SHP77 treated with DMSO at 0.1 percent for 48 hours (cell line): ENCODE data around the gene TMEM156.

Source experiments
- DNase-seq: peaks from one replicate; lab custom pipeline; 2025; lab: John Stamatoyannopoulos, UW

TMEM156 gene, protein sequence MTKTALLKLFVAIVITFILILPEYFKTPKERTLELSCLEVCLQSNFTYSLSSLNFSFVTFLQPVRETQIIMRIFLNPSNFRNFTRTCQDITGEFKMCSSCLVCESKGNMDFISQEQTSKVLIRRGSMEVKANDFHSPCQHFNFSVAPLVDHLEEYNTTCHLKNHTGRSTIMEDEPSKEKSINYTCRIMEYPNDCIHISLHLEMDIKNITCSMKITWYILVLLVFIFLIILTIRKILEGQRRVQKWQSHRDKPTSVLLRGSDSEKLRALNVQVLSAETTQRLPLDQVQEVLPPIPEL

DNA sequence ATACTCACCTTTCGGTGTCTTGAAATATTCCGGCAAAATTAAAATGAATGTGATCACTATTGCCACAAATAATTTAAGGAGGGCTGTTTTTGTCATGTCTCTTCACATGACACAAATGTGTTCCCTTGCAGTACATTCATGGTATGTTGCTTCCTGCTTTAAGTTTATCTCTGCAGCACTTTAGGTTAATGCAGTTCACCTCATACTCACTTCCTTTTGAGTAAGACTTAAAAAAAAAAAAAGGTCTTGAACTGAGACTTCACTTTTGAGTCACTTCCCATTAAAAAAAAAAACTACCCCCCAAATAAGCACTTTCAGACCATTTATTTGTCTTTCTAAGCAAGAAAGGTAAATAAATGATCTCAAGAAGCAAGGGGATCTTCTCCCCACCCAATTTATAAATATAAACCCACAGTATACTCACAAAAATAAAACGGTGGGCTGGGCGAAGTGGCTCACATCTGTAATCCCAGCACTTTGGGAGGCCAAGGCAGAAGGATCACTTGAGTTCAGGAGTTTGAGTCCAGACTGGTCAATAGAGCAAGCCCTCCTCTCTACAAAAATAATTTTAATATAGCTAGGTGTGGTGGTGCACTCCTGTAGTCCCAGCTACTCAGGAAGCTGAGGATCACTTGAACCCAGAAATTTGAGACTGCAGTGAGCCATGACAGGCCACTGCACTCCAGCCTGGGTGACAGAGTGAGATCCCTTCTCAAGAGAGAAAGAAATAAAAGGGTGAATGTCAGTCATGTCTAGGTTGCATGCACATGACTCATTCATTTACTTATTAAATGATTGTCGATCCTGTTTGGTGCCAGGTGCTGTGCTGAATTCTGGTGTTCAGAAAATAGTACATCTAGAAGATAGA is at the start of gene TMEM156:
TMEM156 (minus strand) TSS at position 192 of the 868 bp plus-strand sequence; CDS start at position 96, 96 bp downstream.
- DNase-seq = no peak

DNA sequence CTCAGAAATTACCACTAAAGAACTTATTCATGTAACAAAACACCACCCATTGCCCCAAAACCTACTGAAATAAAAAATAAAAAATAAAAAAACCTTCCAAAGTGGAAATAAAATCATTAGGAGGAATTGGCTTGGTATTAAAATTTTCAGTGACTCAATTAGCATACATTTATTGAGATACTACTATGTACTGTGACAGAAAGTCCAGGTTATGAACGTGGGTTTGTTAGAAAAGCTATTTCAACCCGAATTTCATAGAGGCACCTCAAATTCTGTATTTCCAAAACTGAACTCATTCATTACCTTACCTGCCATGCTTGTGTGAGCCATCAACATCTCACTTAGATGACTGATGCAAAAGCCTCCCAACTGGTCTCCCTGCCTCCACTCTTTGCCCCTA is 46.6 kb upstream of the TMEM156 start:
- DNase-seq = no peak

DNA sequence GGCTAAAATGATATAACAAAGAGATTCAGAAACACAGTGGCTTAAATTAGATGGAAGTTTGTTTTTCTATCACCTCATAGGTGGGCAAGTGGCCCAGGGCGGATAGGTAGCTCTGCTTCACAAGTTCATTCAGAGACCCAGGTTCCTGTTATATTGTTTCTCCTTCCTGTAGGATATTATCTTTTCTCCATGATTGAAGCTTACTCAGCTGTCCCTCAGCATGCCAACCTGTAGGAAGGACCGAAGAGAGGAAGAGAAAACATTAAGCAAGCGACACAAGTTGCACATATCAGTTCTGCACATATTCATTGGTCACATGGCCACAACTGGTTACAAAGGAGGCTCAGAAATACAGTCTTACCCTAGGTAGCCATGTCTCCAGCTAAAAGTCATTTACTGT is 36.7 kb upstream of the TMEM156 start:
- DNase-seq = no peak

DNA sequence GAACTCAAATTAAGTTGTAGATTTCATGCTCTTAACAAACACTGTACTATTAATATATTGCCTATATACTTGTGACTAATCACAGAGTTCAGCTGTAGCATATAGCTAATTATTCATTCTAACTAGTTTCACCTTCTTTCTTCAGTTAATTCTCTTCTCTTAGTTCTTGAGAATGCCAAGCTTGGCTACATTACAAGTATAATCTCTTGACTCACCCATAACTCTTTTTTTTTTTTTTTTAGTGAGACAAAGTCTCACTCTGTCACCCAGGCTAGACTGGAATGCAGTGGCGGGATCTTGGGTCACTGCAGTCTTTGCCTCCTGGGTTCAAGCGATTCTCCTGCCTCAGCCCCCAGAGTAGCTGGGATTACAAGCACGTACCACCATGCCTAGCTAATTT is 35.2 kb upstream of the TMEM156 start:
- DNase-seq = no peak

DNA sequence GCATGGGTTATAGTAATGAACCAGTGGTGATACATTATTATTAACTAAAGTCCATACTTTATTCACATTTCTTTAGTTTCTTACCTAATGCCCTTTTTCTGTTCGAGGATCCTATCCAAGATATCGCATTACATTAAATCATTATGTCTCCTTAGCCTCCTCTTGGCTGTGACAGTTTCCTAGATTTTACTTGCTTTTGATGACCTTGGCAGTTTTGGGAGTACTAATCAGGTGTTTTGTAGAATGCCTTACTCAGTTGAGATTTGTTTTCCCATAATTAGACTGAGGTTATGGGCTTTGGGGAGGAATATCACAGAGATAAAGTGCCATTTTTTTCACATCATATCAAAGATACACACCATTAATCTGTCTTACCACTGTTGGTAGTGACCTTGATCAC is 34.8 kb upstream of the TMEM156 start:
- DNase-seq = no peak

DNA sequence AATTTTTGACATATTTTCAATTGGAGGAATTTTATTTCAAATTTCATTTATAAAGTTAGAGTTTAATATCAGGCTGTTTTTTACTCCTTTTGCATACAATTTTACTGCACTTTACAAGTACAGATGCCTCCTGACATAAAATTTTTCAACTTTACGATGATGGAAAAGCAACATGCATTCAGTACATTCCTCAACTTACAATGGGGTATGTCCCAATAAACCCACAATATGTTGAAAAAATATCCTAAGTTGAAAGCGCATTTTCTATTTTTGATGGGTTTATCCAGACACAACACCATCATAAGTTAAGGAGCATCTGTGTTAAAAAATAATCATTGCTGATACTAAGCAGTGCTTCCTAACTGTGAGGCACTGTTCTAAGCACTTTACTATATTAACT is 34.2 kb upstream of the TMEM156 start:
- DNase-seq = no peak

DNA sequence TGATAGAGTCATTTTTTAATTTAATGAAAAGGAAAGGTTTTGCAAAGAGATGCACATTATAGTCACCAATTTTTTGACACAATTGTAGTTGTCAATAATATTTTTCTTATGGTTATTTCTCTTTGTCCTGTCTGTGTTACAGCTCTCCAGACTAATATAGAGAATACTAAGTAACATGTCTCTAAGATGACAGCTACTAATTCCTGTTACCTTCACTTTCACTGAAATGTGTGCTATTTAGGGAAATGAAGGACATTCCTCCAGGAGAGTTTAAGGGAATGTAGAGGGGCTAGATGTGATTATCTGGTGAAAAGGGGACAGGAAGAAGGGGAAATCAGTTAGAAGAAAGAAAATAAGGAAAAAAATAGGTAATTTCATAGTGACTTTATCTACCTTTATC is 31.2 kb upstream of the TMEM156 start:
- no peak for DNase-seq

DNA sequence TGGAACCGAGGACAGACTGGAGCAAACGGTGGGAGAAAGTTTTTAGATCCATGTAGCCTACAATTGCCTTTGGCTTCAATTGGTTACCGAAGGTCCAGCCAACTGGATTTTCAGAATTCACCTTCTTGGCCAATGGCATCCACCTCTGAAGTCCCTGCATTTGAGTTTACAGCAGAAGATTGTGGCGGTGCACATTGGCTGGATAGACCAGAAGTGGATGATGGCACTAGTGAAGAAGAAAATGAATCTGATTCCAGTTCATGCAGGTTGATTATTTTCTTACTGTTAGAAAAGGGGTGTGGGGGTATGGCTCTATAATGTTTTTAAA is 30.5 kb upstream of the TMEM156 start:
- no peak for DNase-seq

DNA sequence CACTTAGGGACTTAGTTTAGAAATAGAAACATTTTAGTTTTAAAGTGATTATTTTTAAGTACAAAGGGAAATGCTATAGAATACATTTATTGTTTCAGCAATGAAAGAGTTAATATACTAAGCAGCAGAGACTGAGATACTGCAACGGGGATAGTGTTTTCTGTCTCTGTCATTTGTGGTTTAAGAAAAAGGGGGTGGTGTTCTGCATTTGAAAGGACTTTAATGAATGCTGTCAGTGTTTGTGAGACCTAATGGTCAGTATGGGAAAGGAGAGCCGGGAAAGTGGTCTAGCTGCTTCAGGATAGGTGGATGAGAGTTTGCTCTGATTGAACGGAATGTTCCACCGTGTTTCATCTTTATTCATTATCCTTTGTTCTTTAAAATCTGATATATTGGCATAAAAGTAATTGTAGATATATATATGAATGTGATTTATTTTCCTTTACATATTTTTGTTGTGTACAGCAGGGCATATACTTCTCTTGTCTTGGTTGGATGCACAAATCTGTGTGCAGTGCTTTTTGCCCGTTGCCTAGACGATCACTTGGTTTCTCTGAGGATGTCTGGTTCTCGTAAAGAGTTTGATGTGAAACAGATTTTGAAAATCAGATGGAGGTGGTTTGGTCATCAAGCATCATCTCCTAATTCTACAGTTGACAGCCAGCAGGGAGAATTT is 30.0 kb upstream of the TMEM156 start, which contains the start of gene KLHL5:
KLHL5 (plus strand) TSS at position 139 of the 676 bp plus-strand sequence; CDS start at position 560, 421 bp downstream.
- no peak for DNase-seq

DNA sequence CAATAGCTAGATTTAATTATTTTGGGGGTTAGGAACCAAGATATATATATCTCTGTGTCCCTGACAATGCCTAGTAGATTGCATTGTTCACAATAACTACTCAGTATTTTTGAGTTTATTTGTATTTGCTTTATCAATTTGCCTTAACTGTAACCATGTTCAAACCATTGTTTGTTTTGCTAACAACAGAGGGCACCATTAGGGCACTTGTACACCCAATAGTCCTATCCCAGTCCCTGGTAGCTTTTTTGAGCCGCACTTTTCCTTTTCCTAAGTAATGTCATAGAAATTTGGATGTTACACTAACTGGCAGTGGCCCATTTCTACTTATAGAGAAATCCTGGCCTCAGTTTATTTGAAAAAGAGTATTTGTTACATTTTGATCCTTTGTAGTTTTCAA is 29.2 kb upstream of the TMEM156 start:
- DNase-seq = no peak

DNA sequence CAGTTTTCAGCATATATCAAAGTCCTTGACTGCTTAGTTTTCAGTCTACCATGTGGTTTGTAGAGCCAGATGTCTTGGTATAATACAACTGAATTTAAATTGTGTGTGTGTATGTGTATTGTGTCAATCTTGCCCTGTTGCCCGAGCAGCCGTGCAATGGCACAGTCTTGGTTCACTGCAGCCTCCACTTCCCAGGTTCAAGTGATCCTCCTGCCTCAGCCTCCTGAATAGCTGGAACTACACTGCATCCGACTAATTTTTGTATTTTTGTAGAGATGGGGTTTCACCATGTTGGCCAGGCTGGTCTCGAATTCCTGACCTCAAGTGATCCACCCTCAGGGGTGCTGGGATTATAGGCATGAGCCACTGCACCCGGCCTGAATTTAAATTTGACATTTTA is 23.8 kb upstream of the TMEM156 start:
- DNase-seq = no peak

DNA sequence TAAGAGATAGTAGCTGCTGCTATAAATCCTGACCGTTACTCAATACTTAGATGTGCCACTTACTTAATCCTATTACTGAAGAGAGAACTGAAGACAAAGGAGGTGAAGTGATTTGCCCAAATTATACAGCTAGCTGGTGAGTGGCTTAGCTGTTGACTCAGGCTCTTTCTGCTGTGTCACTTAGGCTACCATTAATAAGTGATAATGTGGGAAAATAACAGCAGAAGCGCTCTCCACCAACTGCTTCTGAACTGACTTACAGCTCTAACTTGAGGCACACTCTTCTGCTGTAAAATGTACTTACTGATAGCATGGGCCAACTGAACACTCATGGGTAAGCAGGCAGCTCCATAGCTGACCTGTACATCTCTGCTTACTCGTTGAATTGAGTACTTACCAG is 22.3 kb upstream of the TMEM156 start:
- DNase-seq = no peak

DNA sequence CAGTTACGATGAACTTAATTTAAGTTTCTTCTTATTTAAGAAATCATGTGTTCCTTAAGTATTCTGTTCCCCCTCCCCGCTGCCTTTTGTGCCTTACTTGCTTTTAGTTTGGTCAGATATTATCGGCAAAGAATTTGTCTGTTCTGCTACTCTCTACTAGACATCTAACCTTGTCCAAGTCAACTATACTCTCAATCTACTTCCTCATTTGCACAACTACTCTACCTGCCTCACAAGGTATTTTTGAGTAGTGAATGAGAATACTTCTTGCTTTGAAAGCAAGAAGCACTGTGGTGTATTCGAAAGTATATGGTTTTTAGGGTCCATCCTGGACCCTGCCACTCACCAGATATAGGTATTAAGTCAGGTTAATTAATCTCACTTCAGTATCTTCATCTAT is 21.8 kb upstream of the TMEM156 start:
- DNase-seq = no peak

DNA sequence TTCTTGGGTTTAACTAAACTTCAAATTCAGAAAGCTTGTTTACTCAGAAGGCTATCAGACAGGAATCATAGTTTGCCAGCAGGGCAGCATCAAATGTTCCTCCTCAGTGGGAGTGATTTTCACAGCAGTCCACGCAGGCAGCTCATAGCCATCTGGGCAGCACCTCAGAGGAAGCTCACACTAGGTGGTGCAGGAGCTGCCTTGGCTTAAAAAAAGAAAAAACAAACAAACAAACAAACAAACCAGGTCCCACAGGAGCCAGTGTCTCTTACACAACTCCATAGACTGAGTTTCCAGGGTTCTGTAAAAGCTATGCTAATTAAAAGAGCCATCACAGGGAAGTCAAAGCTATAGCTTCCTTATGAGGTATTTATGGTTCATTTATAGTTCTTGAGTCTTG is 19.3 kb upstream of the TMEM156 start:
- DNase-seq = no peak

DNA sequence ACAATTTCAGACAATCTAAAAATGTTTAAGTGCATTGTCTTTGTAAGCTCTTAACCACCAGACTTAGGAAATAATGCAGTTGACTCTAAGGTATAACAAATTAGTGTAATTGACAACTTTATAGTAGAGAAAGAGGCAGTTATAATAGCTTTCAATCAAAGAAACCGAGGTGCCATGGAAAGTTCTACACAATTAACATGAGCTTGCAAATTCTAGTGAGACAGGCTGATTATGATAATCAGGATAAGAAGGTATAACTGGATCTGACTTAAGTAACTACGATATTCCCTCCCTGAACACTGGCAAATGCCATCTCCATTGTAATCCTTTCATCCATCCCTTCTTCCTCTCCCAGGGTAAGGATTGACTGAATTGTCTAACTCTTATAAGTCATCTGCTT is 18.4 kb upstream of the TMEM156 start:
- DNase-seq = no peak

DNA sequence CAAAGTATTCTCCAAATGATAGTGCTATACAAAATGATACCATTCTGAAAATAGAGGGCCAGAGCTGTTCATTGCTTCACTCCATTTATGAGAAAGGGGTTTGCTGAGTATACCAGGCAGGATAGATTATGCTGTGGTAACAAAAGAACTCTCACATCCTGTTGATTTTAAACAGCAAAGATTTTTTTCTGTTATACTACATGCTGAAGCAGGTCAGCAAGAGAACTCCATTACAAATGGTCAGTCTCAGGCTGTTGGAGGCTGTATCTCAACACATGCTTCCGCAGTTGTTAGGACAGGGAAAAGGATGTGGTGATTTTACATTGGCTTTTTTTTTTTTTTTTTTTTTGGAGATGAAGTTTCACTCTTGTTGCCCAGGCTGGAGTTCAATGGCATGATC is 16.1 kb upstream of the TMEM156 start:
- DNase-seq = no peak

DNA sequence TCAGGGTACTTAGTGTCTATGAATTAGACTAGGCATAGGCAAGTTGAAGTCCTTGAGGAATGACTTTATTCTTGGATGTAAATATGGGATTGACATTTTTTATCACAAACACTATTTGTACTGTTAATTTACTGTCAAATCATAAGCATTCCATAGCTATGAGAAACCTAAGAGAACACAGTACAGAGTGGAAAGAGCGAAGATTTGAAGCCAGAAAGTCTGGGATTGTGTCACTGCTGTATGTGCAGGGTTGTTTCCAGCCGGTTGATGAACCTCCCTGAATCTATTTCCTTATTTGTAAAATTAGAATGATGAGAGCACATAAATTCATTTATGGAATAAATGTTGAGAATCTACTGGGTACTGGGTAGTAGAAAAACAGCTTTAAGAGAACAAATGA is 15.5 kb upstream of the TMEM156 start:
- no peak for DNase-seq

DNA sequence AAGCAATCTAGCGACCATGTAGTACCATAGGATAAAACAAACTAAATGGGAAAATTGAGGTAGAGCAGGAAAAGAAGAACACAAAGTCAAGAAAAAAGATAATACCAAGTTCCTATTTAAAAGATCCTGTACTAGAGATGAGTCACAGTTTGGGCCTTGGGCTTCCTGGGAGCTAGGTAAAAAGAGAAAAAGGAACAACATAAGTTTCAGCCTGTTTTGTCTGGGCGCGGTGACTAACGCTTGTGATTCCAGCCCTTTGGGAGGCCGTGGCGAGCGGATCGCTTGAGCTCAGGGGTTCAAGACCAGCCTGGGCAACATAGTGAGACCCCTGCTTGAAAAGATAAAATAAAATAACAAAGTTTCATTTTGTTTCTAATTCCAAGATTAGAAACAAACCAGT is 14.0 kb upstream of the TMEM156 start:
- DNase-seq = no peak

DNA sequence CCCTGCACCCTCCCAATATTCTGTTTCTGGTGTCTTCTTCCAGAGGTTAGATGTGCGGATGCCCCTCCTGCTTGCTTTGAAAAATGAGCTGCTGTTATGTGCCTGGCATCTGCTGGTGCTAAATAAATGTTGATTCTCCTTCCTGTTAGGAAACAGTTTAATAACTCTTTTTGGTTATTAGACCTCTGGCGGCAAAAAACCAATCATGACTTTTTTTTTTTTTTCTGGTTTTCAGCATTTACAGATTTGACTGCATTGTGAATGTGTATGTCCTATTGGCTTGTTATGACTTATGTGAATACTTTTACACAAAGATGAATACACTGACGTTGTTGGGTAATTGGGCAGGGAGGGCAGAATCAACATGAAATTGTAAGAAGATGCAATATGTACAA is 13.6 kb upstream of the TMEM156 start:
- no peak for DNase-seq

DNA sequence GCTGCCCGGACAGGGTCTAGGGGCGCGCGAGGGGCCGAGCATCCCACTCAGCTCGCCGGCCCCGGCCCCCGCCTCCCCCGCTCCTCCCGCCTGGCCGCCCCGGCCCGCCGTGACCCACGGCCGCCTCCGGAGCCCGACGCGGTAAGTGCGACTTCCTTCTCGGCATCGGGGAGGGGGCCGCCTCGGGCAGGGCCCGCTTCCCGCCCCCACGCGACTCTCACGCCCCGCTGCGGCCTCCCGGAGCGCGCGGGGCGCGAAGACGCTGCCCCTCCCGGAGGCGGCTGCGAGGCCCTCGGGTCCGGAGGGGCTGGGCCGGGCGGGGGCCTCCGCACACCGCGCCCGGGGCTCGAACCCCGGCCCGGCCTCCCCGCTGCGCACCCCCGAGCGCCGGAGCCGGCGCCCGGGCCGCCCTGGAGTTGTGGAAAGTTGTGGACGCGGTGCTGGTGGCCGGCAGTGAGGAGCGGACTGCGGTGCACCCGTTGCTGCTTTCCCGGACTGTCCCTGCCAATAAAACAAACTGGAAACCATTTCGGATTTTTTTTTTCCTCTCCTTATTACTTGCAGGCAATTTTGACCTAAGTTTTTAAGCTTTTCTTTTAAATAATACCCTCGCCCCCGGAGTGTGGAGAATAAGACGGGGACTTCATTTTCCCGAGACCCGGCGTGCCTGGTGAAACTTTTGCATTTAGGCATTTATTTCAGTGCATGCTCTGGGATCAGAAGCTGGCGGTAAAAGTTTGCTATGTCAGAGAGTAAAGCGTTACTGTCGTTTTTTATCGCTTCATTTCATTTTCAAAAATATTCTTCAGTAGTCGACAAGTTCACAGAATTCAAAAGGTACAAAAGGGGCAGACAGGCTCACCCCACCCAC is 13.0 kb upstream of the TMEM156 start:
- no peak for DNase-seq

DNA sequence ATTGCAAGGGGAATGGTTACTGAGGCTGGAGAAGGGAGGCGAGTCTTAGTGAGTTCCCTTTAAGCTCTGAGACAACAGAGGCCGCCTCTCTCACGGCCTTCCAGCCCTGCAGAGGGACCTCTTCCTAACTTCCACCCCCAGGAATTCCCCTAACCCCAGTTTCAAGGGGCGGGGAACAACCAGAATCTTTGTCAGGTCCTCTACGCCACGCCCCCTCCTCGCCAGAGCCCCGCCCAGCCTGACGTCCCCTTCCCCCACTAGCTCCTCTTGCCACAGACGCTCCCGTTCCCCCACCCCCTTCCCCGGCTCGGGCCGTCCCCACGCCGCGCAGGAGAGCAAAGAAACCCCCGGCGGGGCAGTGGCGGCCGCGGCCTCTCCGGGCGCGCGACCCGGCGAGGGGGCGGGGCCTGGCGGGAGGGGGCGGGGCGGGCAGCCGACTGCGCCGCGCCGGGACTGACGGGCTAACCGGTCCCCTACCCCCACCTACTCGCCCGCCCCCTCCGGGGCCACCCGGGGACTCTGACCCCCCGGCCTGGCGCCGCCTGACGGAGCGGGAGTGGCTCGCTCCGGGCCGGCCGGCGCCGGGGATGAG is 12.3 kb upstream of the TMEM156 start:
- peak; percentile 16 for DNase-seq
